NB4 (cell line): ENCODE results near the gene BLVRA.

ENCODE experiments used
- MYC ChIP-seq: IDR thresholded peaks from 2 replicates; pipeline ENCODE4 v1.6.1; 2011; ENCODE audit warnings: low read depth, low read length
- POLR2A ChIP-seq: IDR thresholded peaks from 2 replicates; pipeline ENCODE4 v1.6.1; 2011; ENCODE audit warnings: mild to moderate bottlenecking; ENCODE audit not compliant: insufficient read length; ENCODE audit errors: extremely low read depth
- TF ChIP-seq, protein P1 (sequence below): IDR thresholded peaks from one replicate; pipeline ENCODE4 v1.5.1; 2012; ENCODE audit warnings: low read depth, low read length

- TF ChIP-seq MYC: no peak
- no peak for TF ChIP-seq POLR2A
- TF ChIP-seq, protein P1, sequence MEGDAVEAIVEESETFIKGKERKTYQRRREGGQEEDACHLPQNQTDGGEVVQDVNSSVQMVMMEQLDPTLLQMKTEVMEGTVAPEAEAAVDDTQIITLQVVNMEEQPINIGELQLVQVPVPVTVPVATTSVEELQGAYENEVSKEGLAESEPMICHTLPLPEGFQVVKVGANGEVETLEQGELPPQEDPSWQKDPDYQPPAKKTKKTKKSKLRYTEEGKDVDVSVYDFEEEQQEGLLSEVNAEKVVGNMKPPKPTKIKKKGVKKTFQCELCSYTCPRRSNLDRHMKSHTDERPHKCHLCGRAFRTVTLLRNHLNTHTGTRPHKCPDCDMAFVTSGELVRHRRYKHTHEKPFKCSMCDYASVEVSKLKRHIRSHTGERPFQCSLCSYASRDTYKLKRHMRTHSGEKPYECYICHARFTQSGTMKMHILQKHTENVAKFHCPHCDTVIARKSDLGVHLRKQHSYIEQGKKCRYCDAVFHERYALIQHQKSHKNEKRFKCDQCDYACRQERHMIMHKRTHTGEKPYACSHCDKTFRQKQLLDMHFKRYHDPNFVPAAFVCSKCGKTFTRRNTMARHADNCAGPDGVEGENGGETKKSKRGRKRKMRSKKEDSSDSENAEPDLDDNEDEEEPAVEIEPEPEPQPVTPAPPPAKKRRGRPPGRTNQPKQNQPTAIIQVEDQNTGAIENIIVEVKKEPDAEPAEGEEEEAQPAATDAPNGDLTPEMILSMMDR: no peak
Measured at GRCh38 chr7:43790006-43790405, 31.5 kb downstream of the BLVRA start.
